IMR-90 (cell line): ENCODE data around the gene HIVEP1.

Experiments
- BHLHE40 ChIP-seq: fragments of 150-350 bp; IDR thresholded peaks from 2 replicates; pipeline ENCODE4 v1.6.1; 2016; ENCODE audit warnings: mild to moderate bottlenecking, low read depth, low read length
- CEBPB ChIP-seq: IDR thresholded peaks from 2 replicates; pipeline ENCODE4 v1.6.1; 2012; ENCODE audit warnings: low read depth, low read length, improper control_type of control experiment
- CTCF ChIP-seq: conservative IDR thresholded peaks from 2 replicates; pipeline ENCODE4 v1.5.1; 2012; ENCODE audit warnings: mild to moderate bottlenecking, low read depth, low read length, improper control_type of control experiment
- POLR2A ChIP-seq: IDR thresholded peaks from 2 replicates; pipeline ENCODE4 v1.6.1; 2012; ENCODE audit warnings: mild to moderate bottlenecking, low read depth, low read length
- RFX5 ChIP-seq: IDR thresholded peaks from 2 replicates; pipeline ENCODE4 v1.8.0; 2012; ENCODE audit warnings: low read depth, mild to moderate bottlenecking, low read length, moderate library complexity

GRCh38 chr6:12077021-12077710 is 65.1 kb downstream of the HIVEP1 start:
- TF ChIP-seq RFX5 = no peak
- no peak for TF ChIP-seq BHLHE40
- TF ChIP-seq POLR2A = no peak
- no peak for TF ChIP-seq CTCF
- TF ChIP-seq CEBPB = no peak
